ENCODE measurements around the gene CMPK2. TPM values are rescaled to one million over a fixed set of nuclear protein-coding genes. Genes with fewer than 3 reads are reported as not detected.

CMPK2 gene
- total RNA-seq, 1 experiment from 2014 or later: 26.6 TPM

- Mint-ChIP-seq H3K27ac (ENCODE audit: unreplicated experiment) (no peak overlapping the region), H3K4me3 (ENCODE audit: low read depth, unreplicated experiment) (no peak overlapping the region), H3K9me3 (ENCODE audit: low read depth, unreplicated experiment) (peaks cover 16% of the 10 kb centered on the region), H3K36me3 (ENCODE audit: insufficient read depth, unreplicated experiment) (no peaks in the 10 kb centered on the region), H3K27me3 (ENCODE audit: unreplicated experiment) (no peaks in the 10 kb centered on the region), H3K4me1 (ENCODE audit: low read depth, unreplicated experiment) (peaks cover 10% of the 10 kb centered on the region)
- no peak for TF ChIP-seq CTCF (IDR thresholded peaks at IDR 0.05; ENCODE audit: unreplicated experiment)
- DNase-seq: no peak
- intact Hi-C loops (cut with micrococcal nuclease; ENCODE audit: unreplicated experiment): no loop called here
- BruUV-seq (replicated peaks): no TSS peak
- CTCF ChIA-PET: no interaction called here
Observed at GRCh38 chr2:6846540-6846939, 19.2 kb downstream of the CMPK2 start.

- Mint-ChIP-seq H3K4me3 (ENCODE audit: low read depth, unreplicated experiment) (no peak overlapping the region), H3K4me1 (ENCODE audit: low read depth, unreplicated experiment) (peaks cover 10% of the 10 kb centered on the region), H3K9me3 (ENCODE audit: low read depth, unreplicated experiment) (peaks cover 16% of the 10 kb centered on the region), H3K27me3 (ENCODE audit: unreplicated experiment) (no peaks in the 10 kb centered on the region), H3K27ac (ENCODE audit: unreplicated experiment) (no peak overlapping the region), H3K36me3 (ENCODE audit: insufficient read depth, unreplicated experiment) (no peaks in the 10 kb centered on the region)
- TF ChIP-seq CTCF (IDR thresholded peaks at IDR 0.05; ENCODE audit: unreplicated experiment): no peak
- no TSS peak for BruUV-seq (replicated peaks)
- DNase-seq: no peak
- CTCF ChIA-PET: no interaction called here
- intact Hi-C loops (cut with micrococcal nuclease; ENCODE audit: unreplicated experiment): no loop called here
Observed at GRCh38 chr2:6845903-6846302, 19.8 kb downstream of the CMPK2 start.

GRCh38 chr2:6845312-6845711 lies 20.4 kb downstream of the CMPK2 start:
- CTCF ChIA-PET: no interaction called here
- intact Hi-C loops (cut with micrococcal nuclease; ENCODE audit: unreplicated experiment): no loop called here

DNA sequence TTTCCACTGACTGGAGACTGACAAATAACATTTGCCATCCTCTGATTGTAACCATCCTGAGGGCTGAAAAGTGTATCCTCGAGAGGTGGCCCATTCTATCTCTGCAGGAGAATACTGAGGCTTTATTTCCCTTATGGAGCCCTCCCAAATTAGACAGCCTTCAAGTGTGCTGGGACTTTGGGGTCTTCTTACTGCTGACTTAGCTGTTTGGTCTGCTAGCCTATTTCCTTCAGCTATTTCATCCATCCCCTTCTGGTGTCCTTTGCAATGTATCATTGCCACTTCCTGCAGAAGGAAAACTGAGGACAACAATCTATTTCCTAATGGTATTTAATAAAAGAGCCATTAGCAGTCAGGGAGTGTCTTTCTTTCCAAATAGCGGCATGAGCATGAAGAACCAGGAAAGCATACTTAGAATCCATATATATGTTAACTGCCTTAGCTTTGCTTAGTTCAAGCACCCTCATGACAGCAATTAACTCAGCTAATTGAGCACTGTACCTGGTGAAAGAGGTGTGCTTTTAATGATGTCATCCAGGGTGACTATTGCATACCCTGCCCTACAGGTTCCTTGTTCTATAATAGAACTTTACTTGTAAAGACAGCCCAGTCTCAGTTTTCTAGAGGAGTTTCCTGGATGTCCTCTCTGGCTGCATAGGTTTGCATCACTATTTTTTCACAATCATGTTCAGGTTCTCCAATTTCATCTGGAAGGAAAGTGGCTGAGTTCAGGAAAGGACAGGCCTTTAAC lies 24.0 kb downstream of the CMPK2 start:
- no peak overlapping the region for H3K4me3 Mint-ChIP-seq (ENCODE audit: low read depth, unreplicated experiment)
- no peaks in the 10 kb centered on the region for H3K27me3 Mint-ChIP-seq (ENCODE audit: unreplicated experiment)
- DNase-seq: no peak
- no peak for TF ChIP-seq CTCF (IDR thresholded peaks at IDR 0.05; ENCODE audit: unreplicated experiment)
- H3K9me3 Mint-ChIP-seq (ENCODE audit: low read depth, unreplicated experiment): peaks cover 10% of the 10 kb centered on the region
- H3K36me3 Mint-ChIP-seq (ENCODE audit: insufficient read depth, unreplicated experiment): no peaks in the 10 kb centered on the region
- CTCF ChIA-PET: no interaction called here
- intact Hi-C loops (cut with micrococcal nuclease; ENCODE audit: unreplicated experiment): no loop called here
- no TSS peak for BruUV-seq (replicated peaks)
- no peak overlapping the region for H3K27ac Mint-ChIP-seq (ENCODE audit: unreplicated experiment)
- H3K4me1 Mint-ChIP-seq (ENCODE audit: low read depth, unreplicated experiment): no peaks in the 10 kb centered on the region

More at GRCh38 chr2:6845312-6845711, 20.4 kb downstream of the CMPK2 start:
- Mint-ChIP-seq H3K4me3 (ENCODE audit: low read depth, unreplicated experiment) (no peak overlapping the region), H3K27me3 (ENCODE audit: unreplicated experiment) (no peaks in the 10 kb centered on the region), H3K36me3 (ENCODE audit: insufficient read depth, unreplicated experiment) (no peaks in the 10 kb centered on the region), H3K27ac (ENCODE audit: unreplicated experiment) (no peak overlapping the region), H3K9me3 (ENCODE audit: low read depth, unreplicated experiment) (peaks cover 16% of the 10 kb centered on the region), H3K4me1 (ENCODE audit: low read depth, unreplicated experiment) (peaks cover 10% of the 10 kb centered on the region)
- TF ChIP-seq CTCF (IDR thresholded peaks at IDR 0.05; ENCODE audit: unreplicated experiment): no peak
- no peak for DNase-seq
- no TSS peak for BruUV-seq (replicated peaks)

Measured in Calu3 (cell line).